ENCODE measurements around the gene IGFLR1.

DNA sequence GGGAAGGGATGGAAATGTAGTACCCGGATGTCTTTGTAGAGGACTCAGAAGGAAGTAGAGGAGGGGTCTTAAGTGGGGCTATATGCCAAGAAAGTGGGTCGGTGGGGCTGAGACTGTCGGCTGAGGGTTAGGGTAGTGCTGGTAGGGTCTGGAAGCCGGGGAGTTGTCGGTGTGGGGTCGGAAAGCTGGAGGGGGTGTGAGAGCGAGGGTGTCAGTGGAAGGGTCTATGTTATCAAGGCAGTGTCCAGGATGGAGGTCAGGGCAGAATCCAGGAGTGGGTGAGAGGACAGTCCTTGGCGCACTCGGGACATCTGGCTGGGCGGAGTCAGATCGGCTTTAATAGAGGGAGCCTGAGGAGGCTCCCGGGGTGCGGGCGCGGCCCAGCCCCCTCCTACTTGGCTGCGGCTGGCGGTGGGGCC lies 12.9 kb upstream of the IGFLR1 start:
- TF ChIP-seq, protein P1, sequence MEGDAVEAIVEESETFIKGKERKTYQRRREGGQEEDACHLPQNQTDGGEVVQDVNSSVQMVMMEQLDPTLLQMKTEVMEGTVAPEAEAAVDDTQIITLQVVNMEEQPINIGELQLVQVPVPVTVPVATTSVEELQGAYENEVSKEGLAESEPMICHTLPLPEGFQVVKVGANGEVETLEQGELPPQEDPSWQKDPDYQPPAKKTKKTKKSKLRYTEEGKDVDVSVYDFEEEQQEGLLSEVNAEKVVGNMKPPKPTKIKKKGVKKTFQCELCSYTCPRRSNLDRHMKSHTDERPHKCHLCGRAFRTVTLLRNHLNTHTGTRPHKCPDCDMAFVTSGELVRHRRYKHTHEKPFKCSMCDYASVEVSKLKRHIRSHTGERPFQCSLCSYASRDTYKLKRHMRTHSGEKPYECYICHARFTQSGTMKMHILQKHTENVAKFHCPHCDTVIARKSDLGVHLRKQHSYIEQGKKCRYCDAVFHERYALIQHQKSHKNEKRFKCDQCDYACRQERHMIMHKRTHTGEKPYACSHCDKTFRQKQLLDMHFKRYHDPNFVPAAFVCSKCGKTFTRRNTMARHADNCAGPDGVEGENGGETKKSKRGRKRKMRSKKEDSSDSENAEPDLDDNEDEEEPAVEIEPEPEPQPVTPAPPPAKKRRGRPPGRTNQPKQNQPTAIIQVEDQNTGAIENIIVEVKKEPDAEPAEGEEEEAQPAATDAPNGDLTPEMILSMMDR (IDR thresholded peaks at IDR 0.05; ENCODE audit: insufficient read depth, low read depth, low read length): no peak
- TF ChIP-seq EZH2 (IDR thresholded peaks at IDR 0.05; ENCODE audit: insufficient read depth, low read length): no peak

All from astrocyte (in vitro differentiated cells and primary cell).